HG03139 (cell line): ENCODE measurements around the gene HACD2.
A peak's percentile ranks its signal among the peaks of the same experiment; 100 is the strongest.

Experiments used
- ATAC-seq: cut with Tn5 transposase; IDR thresholded peaks from one replicate; pipeline ENCODE4 v1.9.1; 2021; ENCODE audit not compliant: unreplicated experiment

HACD2 gene

GRCh38 chr3:123584988-123585937 is at the start of gene HACD2:
Gene HACD2, minus strand, starts transcription at chr3:123585053. Its CDS starts 26 bp downstream, at chr3:123585027.
- peak; percentile 90 for ATAC-seq

- no peak for ATAC-seq
Measured at GRCh38 chr3:123634149-123635051, 49.5 kb upstream of the HACD2 start.

- no peak for ATAC-seq
Measured at GRCh38 chr3:123633530-123633929, 48.7 kb upstream of the HACD2 start.

- no peak for ATAC-seq
Measured at GRCh38 chr3:123632161-123632655, 47.4 kb upstream of the HACD2 start.

GRCh38 chr3:123629747-123630047 is 44.8 kb upstream of the HACD2 start:
- ATAC-seq: no peak

- no peak for ATAC-seq
Measured at GRCh38 chr3:123628996-123629746, 44.3 kb upstream of the HACD2 start.

GRCh38 chr3:123627673-123628670 is 43.1 kb upstream of the HACD2 start:
- ATAC-seq: no peak

- ATAC-seq: no peak
Measured at GRCh38 chr3:123626881-123627280, 42.0 kb upstream of the HACD2 start.

GRCh38 chr3:123624302-123624701 is 39.4 kb upstream of the HACD2 start:
- no peak for ATAC-seq

GRCh38 chr3:123623346-123623880 is 38.6 kb upstream of the HACD2 start:
- no peak for ATAC-seq

GRCh38 chr3:123622766-123623165 is 37.9 kb upstream of the HACD2 start:
- ATAC-seq: no peak

GRCh38 chr3:123621850-123622189 is 37.0 kb upstream of the HACD2 start:
- no peak for ATAC-seq

GRCh38 chr3:123621186-123621849 is 36.5 kb upstream of the HACD2 start:
- ATAC-seq: no peak

- no peak for ATAC-seq
Measured at GRCh38 chr3:123620343-123620742, 35.5 kb upstream of the HACD2 start.

GRCh38 chr3:123618768-123619484 is 34.1 kb upstream of the HACD2 start:
- no peak for ATAC-seq

GRCh38 chr3:123618076-123618708 is 33.3 kb upstream of the HACD2 start:
- no peak for ATAC-seq

GRCh38 chr3:123616593-123616992 is 31.7 kb upstream of the HACD2 start:
- no peak for ATAC-seq

GRCh38 chr3:123613543-123613942 is 28.7 kb upstream of the HACD2 start:
- ATAC-seq: no peak
